Upper lobe of left lung (tissue), 6 donors: ENCODE results near the gene SPDYC. TPM values are rescaled to one million over a fixed set of nuclear protein-coding genes. Genes with fewer than 3 reads are reported as not detected.

ENCODE experiments used
- ATAC-seq, 2 donors: fragments of 200-7000 bp; cut with Tn5 transposase; one replicate each; pipeline ENCODE4 v1.9.1; 2022; ENCODE audit warnings: mild to moderate bottlenecking in 2 of 2, moderate library complexity in 2 of 2; ENCODE audit not compliant: low FRiP score in 2 of 2
- DNase-seq, 2 donors: peaks; one replicate each; pipeline ENCODE4 v3.0.0-alpha.2; 2019 to 2020
- H3K27ac ChIP-seq, 4 donors: fragments of 200-600 bp; sonication (generic); one replicate each; pipeline ENCODE4 v1.5.1; 2016 to 2019
- H3K27me3 ChIP-seq, 4 donors: fragments of 200-600 bp; sonication (generic); one replicate each; pipeline ENCODE4 v1.5.1; 2017 to 2019
- H3K36me3 ChIP-seq, 4 donors: fragments of 200-600 bp; sonication (generic); one replicate each; pipeline ENCODE4 v1.5.1; 2016 to 2019
- H3K4me1 ChIP-seq, 4 donors: fragments of 200-600 bp; sonication (generic); one replicate each; pipeline ENCODE4 v1.5.1; 2018 to 2019
- H3K4me3 ChIP-seq, 4 donors: fragments of 200-600 bp; sonication (generic); one replicate each; pipeline ENCODE4 v1.5.1; 2017 to 2019; ENCODE audit warnings: mild to moderate bottlenecking in 2 of 4, moderate library complexity in 1 of 4
- H3K9me3 ChIP-seq, 4 donors: fragments of 200-600 bp; sonication (generic); one replicate each; pipeline ENCODE4 v1.5.1; 2018 to 2019
- EP300 ChIP-seq, 4 donors: sonication (generic); formaldehyde crosslinking; IDR thresholded peaks; one replicate each; pipeline ENCODE4 v1.5.1; 2017; ENCODE audit warnings: antibody characterized with exemption in 4 of 4, control low read depth in 2 of 4
- POLR2A ChIP-seq, 4 donors: fragments of 450-650 bp; IDR thresholded peaks; one replicate each; pipeline ENCODE4 v1.5.1; 2016 to 2017; ENCODE audit warnings: antibody characterized with exemption in 4 of 4, mild to moderate bottlenecking in 2 of 4
- POLR2AphosphoS5 ChIP-seq, 2 donors: sonication (generic); formaldehyde crosslinking; IDR thresholded peaks; one replicate each; pipeline ENCODE4 v1.5.1; 2017; ENCODE audit warnings: antibody characterized with exemption in 2 of 2
- whole genome bisulfite sequencing, 2 donors: methylation state at CpG; one replicate each; pipeline ENCODE4 v1.1.5; 2017 to 2018; 5-methylcytosine and 5-hydroxymethylcytosine counted together
- total RNA-seq, 6 donors: library from RNA; depleted of rRNA in 4 of 6; stranded (reverse); fragments of >200 nt in 4 of 6; gene quantifications; one replicate each; pipeline versions ENCODE4 v1.1.0 to v1.2.1, GENCODE V29; 2016 to 2021
- TF ChIP-seq, protein P1 (sequence below), 6 experiments: fragments of 450-650 bp in 4 of 6; fragments of 200-600 bp in 2 of 6; sonication (generic) in 2 of 6; IDR thresholded peaks; one replicate each; pipeline ENCODE4 v1.5.1; 2016 to 2019; ENCODE audit warnings: antibody characterized with exemption in 6 of 6
- donor health status: DM: no; HTN: no; CAD: no; lungs with moderate emphysema.
- donor health status: DM: no; HTN: yes; CAD: no; lungs with severe emphysema.

The SPDYC gene
- total RNA-seq, 6 donors from 2014 or later = not detected

DNA sequence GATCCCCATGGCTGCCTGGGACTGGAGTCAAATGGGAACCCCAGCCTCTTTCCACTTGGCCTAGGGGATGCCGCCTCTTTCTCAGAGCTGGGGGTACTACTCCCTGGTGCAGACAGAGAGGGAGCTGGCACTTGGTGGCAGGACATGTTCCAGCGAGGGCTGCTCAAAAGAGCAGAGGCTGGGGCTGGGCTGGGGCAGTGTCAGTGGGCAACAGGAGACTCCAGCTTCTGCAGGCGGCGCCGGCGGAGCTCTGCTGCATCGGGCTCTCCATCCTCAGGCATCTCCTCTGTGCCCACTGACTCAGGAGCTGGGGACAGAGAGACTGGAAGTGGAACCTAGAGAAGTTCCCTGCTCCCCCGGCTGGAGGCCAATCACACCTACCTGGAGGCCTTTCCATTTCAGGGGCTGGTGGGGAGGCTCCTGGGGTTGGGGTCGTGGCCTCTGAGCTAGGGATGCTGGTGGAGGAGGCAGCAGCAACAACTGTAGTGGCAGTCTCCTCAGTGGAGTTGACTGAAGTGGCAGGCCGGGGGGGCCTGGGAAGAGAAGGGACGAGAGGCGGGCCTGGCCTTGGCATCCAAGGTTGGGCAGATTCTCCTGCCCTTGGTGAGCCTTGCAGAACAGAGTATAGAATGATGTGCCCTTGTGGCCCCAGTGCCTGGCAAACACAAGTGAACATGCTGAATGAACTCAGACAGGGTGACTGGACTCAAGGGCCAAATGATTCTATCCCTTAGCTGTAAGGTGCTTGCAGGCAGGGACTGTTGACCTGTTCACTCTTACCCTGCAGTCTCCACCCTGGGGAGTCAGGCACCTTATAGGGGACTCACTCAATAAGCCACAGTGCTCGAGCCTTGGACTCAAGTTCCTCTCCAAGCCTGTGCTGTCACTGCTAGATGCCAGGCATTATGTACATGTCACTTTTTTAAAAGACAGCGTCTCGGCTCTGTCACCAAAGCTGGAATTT lies 41.6 kb upstream of the SPDYC start:
- TF ChIP-seq POLR2A (IDR thresholded peaks at IDR 0.05) (no peak), POLR2AphosphoS5 (IDR thresholded peaks at IDR 0.05) (no peak)
- Histone ChIP-seq H3K4me3 (no peak overlapping the region), H3K4me1 (peaks cover 13 to 16% (median 14%) of the 10 kb centered on the region in 4 donors), H3K36me3 (peaks cover 45 to 89% (median 83%) of the 10 kb centered on the region in 4 donors), H3K27me3 (no peaks in the 10 kb centered on the region), H3K27ac (no peak overlapping the region), H3K9me3 (no peaks in the 10 kb centered on the region)
- DNase-seq (no peak), ATAC-seq (no peak)
- WGBS, 2 donors = 90 to 92% methylated on average over 9 to 15 of the region's 15 CpGs

DNA sequence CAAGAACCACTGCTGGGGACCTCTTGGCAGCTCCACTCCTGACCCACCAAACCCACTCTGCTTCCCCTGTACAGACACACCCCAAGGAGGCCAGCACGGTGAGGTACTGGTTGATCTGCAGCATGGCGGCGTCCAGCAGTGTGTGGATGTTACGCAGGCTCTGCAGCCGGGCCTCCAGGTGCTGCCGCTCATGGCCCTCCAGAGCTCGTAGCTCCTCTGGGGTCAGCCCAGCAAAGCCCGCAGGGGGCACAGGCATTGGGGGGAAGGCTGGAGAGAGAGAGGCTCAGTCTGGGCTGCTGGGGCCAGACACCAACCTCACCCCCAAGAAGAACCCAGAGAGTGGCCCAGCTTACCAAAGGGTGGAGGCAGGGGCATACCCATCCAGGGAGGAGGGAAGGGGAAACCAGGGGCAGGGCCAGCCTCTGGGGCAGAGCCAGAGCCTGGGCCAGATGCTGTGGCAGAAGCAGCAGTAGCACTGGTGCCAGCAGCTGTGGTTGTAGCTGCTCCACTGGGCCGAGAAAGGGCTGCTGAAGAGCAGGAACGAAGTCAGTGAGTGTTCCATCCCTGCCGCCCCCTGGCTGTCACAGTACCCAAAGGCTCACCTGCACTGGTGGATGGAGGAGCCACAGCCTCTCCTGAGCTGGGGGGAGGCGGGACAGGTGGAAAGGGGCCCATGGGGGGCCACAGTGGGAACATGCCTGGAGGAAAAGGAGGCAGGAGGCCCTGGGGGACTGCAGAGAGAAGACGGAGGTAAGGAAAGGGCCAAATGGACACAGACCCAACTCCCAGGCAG lies 40.2 kb upstream of the SPDYC start:
- Histone ChIP-seq H3K4me1 (peaks cover 15 to 22% (median 18%) of the 10 kb centered on the region in 4 donors), H3K27me3 (no peaks in the 10 kb centered on the region), H3K27ac (no peak overlapping the region), H3K9me3 (no peaks in the 10 kb centered on the region), H3K36me3 (peaks cover 45 to 80% (median 78%) of the 10 kb centered on the region in 4 donors), H3K4me3 (no peak overlapping the region)
- DNase-seq (no peak), ATAC-seq (no peak)
- WGBS, 2 donors = 92 to 95% methylated on average over 5 to 10 of the region's 13 CpGs
- no peak for TF ChIP-seq POLR2A (IDR thresholded peaks at IDR 0.05)
- TF ChIP-seq EP300 (IDR thresholded peaks at IDR 0.05) = no peak
- TF ChIP-seq, protein P1, sequence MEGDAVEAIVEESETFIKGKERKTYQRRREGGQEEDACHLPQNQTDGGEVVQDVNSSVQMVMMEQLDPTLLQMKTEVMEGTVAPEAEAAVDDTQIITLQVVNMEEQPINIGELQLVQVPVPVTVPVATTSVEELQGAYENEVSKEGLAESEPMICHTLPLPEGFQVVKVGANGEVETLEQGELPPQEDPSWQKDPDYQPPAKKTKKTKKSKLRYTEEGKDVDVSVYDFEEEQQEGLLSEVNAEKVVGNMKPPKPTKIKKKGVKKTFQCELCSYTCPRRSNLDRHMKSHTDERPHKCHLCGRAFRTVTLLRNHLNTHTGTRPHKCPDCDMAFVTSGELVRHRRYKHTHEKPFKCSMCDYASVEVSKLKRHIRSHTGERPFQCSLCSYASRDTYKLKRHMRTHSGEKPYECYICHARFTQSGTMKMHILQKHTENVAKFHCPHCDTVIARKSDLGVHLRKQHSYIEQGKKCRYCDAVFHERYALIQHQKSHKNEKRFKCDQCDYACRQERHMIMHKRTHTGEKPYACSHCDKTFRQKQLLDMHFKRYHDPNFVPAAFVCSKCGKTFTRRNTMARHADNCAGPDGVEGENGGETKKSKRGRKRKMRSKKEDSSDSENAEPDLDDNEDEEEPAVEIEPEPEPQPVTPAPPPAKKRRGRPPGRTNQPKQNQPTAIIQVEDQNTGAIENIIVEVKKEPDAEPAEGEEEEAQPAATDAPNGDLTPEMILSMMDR (IDR thresholded peaks at IDR 0.05) = no peak
- TF ChIP-seq POLR2AphosphoS5 (IDR thresholded peaks at IDR 0.05) = no peak

DNA sequence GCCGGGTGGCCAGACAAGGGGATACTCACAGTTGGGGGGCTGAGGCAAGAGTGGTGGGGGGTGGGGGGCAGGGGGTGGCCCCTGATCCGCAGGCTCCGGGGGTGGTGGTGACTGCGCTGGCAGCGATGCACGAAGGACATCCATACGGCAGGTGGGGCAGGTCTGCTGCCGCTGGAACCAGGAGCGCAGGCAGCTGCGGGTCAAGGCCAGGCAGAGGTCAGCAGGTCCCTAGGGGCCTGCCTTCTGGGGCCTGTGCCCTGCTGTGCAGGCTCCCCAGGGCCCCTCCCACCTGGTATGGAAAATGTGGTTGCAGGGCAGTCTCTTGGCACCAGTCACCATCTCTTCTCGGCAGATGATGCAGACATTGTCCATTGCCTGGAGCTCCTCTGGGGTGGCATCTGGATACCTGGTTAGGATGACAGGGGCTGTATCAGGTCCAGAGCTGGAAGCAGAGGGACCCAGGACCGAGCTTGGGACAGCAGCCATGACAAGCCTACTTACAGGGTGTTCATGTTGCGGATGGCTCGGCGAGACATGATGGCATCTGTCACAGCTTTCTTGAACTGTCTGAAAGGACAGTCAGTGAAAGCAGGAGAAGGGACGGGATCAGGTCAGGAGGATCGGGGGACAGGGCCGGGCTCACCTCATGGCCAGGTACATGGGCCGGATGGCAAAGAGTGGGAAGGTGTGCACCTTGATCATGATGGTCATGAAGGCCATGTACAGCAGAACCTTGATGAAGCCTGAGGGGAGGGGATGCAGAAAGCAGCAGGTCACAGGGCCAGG lies 39.2 kb upstream of the SPDYC start:
- Histone ChIP-seq H3K27me3 (no peaks in the 10 kb centered on the region), H3K4me1 (peaks cover 20 to 30% (median 25%) of the 10 kb centered on the region in 4 donors), H3K4me3 (no peak overlapping the region), H3K27ac (no peak overlapping the region), H3K36me3 (peaks cover 43 to 71% (median 68%) of the 10 kb centered on the region in 4 donors), H3K9me3 (no peaks in the 10 kb centered on the region)
- no peak for ATAC-seq
- no peak for DNase-seq
- 90% methylated on average over 12 to 19 of the region's 19 CpGs for WGBS, 2 donors
- TF ChIP-seq, protein P1 (IDR thresholded peaks at IDR 0.05) = no peak
- TF ChIP-seq EP300 (IDR thresholded peaks at IDR 0.05) (no peak), POLR2A (IDR thresholded peaks at IDR 0.05) (no peak), POLR2AphosphoS5 (IDR thresholded peaks at IDR 0.05) (no peak)

DNA sequence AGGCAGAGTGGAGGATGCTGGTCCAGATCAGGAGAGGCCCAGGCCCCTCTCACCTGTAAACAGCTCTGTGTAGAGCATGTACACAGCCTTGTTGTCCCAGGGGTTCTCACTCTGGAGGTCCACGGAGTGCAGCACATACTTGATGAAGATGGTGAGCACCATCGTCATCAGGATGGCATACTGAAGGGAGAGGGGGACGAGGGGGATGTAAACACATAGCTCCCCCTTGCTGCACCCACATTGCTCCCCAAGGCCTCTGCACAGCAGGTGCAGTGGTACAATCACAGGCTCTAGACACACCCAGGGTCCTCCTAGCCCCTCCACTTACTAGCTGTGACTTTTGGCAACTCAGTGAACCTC lies 38.6 kb upstream of the SPDYC start:
- no peak overlapping the region for H3K4me3 ChIP-seq
- no peaks in the 10 kb centered on the region for H3K27me3 ChIP-seq
- TF ChIP-seq POLR2AphosphoS5 (IDR thresholded peaks at IDR 0.05) (no peak), EP300 (IDR thresholded peaks at IDR 0.05) (no peak), POLR2A (IDR thresholded peaks at IDR 0.05) (no peak)
- TF ChIP-seq, protein P1 (IDR thresholded peaks at IDR 0.05) = no peak
- DNase-seq (no peak), ATAC-seq (no peak)
- peaks cover 24 to 33% (median 27%) of the 10 kb centered on the region in 4 donors for H3K4me1 ChIP-seq
- no peak overlapping the region for H3K27ac ChIP-seq
- 85 to 97% methylated on average over 3 of the region's 3 CpGs for WGBS, 2 donors
- H3K36me3 ChIP-seq = peaks cover 37 to 65% (median 63%) of the 10 kb centered on the region in 4 donors
- no peaks in the 10 kb centered on the region for H3K9me3 ChIP-seq
